ENCODE data around the gene DCC.

Gene DCC

DNA sequence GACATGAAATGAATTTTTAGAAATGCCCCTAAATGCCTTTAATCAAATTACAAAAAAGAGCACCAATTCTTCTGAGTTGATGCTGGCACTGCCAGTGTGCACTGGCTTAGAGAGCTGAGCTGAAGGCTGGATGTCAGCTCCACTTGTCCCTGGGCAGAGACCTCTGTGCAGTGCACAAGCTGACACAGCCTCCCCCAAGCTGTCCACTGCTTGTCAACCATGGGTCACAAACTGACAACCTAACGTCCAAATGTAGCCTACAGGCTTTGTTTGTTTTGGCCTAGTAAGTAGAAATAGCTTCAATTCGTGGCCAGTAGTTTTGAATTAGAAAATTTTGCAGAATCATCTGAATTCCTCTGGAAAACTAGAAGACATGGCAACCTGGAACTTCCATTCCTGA, 605.6 kb downstream of the DCC start:
- DNase-seq = no peak

DNA sequence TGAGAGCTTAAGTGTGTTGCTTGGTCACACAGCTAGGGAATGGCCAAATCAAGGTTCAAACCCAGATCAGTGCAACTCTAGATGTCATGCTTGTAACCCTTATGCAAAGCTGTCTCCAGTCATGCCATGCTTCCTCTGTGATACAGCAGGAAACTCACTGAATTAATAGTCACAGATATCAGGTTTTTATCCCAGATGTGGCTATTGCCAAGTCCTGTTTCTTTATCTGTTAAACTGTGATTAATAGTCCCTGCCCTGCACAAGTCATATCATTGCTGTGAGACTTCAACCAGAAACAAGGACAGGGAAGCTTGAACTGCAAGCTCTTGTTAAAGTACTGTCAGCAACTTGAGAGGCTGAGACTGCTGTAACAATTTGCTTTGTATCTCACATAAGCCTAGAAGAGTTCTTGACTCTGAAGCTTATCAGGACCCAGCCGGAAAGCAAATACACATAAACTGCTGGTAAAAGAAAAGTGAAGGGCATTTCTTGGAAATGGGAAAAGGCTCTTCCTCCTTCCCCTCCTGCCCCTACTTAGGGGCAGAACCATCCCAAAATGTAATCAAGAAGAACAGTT, 609.0 kb downstream of the DCC start:
- no peak for DNase-seq

DNA sequence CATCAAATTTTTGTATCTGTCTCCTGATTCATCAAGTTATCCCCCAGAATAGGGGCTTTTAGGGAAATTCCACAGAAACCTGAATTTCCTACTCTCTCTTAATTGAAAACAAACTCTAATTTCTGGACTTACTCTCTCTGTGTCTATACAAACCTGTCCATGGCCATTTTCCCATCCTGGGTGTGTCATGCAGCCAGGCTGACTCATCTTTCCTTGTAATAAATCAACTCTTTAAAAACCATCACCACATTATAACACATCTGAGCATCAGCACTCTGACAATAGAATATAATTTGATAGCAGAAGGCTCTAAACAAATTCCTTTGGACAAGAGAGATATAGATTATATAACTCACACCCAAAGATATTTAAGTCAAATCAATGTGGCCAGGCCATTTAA, 610.2 kb downstream of the DCC start:
- no peak for DNase-seq

DNA sequence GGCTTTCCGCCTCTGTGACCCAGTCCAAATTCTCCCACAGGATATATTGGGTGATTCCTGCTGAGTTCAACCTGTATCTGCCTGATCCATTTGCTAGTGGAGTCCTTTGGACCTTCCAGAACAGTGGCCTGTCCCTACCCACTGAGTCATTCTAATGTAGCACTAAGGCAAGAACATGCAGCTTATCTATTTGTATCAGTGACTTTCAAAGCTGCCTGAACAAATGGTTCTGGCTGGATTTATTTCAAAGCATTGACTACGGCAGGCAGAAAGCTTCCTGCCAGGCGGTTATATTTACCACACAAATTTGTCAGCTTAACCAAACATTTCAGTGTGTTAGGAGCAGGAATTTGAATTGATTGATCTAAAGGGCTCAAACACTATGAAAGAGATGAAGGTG, 613.4 kb downstream of the DCC start:
- DNase-seq = no peak

DNA sequence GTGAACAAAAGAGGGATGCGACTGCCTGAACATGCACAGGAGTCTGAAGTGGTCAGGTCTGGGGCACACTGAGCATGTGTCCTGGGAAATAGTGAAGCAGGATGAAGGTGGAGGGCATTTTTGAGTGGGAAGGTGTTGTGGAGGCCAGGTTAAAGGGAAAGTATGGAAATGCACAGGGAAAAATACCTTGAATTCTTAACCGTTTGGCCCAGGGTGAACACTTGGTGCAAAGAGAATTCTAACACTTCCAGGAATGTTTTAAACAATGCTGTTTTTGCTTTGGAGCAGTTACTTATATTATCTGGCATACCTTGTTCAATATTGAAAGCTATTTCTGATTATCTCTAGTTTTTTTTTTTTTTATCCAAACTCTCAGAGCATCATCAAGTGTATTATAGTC, 623.5 kb downstream of the DCC start:
- no peak for DNase-seq

DNA sequence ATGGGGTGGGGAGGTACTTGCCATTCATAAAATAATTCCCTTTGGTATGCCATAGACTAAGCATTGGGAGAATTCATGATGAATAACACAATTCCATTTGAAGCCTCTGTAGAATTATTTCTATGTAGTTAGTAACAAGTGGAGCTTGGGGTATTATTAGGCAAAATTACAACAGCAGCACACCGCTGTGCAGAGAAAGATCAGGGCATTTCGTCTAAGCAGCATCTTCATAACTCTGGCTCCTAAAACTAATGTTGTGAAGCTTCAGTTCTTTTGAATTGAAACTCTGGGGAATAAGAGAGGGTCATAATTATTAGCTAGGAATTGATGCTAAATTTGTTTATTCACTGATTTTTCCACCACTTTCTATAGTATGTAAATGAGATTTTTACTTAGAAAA, 630.7 kb downstream of the DCC start:
- DNase-seq = no peak

DNA sequence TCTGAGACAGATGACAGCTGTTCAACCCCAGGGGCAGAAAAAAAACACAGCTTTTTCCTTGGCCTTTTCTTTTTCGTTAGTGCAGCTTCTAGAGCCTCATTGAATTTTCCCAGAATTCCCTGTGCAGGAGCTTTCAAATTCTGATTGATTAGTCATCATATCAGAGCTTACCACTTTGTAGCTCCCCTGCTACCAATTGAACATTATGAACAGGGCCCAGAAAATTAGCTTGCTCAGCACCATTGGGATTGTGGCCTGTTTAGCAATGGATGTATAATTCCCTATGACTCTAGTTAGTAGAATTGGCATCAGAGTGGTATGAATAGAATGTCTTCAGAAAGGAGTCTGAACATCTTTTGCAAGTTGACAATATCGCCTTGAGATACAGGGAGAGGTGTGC, 631.1 kb downstream of the DCC start:
- no peak for DNase-seq

DNA sequence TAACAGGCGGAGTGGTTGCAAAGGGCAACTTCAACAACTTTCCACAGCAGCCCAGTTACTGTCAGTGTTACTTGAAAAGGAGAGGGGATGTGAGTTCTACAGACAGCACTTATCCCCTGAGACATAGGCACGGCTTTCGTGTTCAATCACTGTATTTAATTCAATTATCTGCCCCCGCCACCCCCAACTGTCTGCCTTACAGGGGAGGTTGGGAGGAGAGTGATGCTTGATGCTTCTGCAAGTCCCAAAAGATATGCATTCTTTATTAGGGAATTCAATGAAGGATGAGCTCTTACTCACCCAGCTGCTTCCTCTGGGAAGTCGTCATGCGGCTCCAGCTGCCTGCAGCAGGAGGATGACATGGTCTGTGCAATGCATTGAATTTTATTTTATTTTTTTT, 639.9 kb downstream of the DCC start:
- DNase-seq = no peak

DNA sequence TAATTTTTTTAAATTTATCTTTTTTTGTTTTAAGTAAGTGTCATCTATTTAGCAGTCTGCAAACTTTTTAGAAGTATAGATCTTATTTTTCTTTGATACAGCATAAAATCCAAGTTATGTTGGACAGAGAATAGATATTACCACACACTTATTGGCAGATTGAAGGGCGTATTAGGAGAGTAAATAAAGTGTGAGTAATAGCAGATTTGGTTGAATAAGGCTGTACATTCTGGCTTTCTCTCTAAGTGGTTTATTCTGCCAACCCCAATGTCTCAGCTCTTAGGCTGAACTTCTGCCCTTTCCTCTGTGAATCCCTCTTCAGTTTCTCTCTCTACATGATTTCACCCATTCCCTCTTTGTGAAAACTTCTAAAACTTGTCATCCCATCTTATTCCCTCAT, 651.2 kb downstream of the DCC start:
- no peak for DNase-seq

DNA sequence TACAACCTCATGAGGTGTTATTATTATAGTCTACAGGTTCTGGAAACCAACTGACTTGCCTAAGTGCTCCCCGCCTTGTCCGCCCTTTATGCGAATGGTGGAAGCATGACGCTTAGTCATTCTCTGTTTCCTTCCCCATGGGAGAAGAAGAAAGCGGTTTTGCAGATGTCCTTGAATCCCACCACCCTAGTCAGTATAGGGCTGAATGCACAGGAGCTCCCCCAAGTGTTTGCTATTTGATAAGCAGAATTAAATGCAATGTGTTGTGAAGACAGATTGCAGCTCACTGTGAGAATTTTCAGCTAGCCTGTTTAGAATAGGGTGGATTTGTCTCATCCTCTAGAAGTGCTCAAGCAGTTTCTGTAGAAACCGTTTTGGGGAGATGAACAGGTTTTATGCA, 652.0 kb downstream of the DCC start:
- DNase-seq = no peak

DNA sequence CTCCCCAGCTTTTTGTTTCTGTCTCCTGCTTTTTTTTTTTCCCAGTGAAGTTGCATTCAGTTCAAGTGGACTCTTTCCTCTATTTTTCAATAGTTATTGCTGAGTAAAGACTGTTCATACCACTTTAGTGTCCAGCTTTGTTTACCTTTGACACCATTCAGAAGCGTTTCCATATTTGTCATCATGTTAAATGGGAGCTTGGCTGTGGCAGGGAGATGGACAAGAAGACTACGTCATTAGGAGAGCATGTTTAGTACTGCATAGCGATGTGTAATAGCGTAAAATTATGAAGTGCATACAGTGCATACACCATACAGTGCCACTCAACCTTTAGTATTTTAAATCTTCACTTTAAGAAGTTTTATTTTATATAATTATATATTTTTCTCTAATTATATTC, 655.9 kb downstream of the DCC start:
- DNase-seq = no peak

DNA sequence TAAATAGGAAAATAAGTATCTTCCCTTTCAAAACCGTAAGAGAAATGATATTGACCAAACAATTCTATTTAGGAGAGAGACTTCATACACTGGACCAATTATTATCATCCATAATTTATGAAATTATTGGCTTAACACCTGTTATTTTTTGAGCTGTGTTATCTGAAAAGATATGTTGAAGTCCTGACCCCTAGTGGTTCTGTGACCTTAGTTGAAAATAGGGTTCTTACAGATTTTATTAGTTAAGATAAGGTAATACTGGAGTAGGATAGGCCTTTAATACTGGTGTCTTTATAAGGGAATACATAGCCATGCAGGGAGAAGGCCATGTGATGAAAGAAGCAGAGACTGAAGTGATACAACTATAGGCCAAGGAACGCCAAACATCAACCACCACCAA, 659.6 kb downstream of the DCC start:
- no peak for DNase-seq

DNA sequence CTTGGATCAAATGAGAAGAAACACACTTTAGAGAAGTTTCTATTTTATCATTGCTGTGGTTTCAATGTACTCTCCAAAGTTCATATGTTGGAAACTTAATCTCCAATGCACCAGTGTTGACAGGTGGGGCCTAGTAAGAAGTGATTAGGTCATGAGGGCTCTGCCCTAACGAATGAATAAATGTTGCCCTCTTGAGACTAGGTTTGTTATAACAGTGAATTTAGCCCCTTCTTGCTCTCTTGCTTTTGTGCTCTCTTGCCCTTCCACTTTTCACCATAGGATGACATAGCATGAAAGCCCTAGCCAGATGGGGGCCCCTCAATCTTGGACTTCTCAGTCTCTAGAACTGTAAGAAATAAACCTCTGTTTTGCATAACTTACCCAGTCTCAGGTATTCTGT, 664.8 kb downstream of the DCC start:
- no peak for DNase-seq

DNA sequence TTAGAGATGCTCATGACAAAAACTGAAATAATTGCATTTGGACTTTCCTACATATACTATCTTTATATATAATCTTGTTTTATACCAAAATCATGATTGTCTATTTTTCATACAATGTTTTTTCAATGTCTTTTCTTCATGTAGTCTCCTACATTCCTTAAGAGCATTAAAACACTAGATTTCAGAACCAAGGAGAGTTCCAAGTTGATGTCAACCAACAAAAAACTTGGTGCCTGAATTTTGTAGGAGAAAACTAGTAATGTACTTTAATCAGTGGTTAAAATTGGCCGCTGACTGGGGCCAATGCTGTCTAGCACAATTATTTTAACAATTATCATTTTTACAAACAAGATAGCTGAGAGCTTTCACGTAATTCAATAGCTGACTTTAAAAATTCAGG, 678.8 kb downstream of the DCC start:
- no peak for DNase-seq

DNA sequence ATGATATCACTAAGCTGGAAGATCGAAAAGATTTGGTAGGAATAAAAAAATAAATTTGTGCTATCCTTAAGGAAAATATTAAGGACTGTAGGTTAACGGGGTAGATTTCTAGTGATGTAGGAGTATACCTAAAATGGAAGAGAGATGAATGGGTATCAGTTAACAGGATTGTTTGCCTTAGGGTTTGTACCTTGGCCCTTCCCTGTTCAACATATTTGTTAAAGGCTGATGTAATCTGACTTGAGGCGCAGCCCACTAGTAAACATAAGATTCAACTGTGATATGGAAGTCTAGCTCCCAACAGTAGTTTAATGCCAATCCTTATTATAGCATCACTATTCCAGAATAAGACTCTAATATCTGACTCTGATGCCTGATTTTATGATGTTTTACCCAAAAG, 685.2 kb downstream of the DCC start:
- no peak for DNase-seq

DNA sequence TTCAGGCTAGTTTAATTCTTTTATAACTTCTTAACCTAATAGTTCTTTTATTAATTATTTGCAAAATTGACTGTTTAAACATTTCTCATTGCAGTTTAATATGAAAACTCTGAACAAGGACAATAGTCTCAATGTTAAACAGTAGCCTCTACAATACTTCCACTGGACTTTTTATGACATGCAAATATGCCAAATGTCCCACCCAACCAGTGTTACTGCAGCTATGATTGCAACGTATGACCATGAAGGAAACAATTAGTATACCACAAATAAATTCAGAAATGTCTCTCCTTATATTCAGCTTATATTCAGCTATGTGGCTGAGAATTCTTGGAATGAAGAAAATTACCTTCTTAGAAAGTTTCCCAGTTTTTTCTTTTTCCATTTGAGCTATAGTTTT, 688.6 kb downstream of the DCC start:
- DNase-seq = no peak

DNA sequence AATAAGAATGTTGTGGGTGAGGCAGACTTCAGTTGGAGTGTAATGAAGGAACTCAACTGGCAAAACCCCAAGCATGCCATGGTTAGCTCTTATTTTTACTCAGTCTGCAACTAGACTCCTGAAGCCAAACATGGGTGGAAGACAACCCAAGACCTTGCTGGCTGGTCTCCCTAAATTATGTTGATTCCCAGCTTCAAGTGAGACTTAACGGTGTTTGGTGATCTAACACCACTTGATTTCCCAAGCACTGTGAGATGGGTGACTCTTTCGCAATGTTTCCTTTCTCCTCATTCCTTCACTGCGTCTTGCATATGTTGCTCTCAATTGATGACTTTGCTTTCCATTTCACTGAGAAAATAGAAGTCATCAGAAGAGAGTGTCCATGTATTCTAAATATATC, 693.1 kb downstream of the DCC start:
- no peak for DNase-seq

DNA sequence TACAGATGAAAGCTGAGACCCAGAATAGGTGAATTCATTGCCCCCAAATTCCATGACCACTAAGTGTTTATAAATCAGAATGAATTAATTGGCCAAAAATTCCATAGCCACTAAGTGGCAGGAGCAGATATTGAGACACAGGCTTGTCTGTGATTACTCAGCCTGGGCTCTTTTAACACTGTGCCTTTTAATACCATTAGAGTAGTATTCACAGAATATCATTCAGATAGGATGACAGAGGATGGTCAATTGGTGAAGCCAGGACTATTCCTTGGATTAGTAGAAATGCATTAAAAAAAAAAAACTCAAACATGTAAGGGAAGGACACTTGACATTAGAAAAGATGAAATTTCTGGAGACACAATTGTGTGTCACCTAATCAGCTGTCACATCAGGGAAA, 698.6 kb downstream of the DCC start:
- DNase-seq = no peak

DNA sequence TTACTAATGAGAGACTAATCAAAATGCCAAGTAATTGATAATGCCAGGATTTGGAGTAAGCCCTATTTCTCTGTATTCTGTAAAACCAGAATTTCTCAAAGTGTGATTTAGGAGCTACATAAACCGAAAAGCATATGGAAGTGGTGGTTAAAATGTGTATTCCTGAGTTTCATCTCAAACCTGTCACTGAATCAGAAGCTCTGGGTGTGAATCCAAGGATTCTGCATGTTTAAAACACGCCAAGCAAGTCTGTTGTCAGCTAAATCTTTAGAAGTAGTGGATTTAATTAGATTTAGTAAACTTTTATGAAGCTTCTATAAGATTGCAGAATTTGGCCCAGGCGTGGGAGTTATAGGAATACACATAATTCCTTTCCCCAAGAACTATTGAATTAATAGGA, 700.3 kb downstream of the DCC start:
- DNase-seq = no peak

DNA sequence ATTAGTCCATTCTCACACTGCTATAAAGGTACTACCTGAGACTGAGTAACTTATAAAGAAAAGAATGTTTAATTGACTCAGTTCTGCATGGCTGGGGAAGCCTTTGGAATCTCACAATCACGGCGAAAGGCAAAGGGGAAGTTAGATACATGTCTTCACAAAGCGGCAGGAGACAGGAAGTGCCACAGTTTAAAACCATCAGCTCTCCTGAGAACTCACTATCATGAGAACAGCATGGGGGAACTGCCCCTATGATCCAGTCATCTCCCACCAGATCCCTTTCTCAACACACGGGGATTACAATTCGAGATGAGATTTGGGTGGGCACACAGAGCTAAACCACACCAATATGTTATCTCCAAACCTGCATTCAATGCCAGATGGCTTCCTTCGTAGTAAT, 716.1 kb downstream of the DCC start:
- DNase-seq = no peak

DNA sequence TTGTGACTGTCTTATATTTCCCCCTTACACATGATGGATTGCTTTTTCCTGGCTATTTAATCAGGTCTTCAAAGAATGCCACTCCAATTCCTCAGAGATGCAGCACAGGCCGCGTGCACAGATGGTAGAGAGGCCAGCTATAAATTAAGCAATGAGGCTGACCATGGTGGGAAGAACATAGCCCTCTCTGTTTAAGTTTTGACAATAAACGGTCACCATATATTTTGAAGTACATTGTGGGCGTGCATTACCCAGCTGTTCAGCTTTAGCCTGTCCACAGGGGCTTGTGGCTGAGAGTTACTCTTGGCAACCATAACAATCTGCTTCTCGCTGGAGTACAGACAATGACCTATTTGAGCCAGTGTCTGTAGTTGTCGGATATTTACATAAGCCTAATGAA, 730.8 kb downstream of the DCC start:
- DNase-seq = peak; percentile 21

DNA sequence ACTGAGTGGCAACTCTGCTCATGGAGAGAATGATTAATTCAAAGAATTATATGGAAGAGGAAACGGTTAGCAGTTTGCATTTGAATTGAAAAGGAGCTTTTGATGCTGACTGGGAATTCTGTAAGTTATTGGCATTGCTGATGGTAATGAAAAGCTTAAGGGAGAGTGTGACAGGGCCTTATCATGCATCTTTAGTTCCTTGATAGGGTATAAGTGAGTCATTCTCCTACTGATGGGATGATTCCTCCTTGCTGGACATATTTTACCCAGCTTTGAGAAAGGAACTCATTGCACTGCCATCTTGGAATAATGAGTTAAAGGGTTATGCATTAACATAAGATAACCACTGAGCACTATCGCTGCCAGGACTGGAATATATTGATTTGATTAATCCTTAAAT, 740.7 kb downstream of the DCC start:
- no peak for DNase-seq

DNA sequence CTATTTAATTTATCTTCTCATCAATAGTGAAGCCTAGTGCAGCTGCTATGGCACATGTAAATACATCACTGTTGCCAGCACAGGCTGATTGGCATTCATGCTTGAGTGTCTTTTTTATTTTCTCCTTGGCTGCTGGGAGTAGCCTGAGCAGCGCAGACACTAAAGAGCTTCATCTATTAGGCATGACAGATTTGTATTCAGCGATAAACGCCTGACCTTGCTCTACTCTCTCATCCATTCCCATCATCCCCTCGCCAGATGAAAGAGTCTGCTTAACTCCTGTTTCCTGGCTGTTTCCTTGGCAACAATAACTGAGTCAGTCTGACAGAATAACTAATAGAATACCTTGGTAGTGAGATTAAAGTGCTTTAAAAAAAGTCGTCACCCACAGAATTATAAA, 753.6 kb downstream of the DCC start:
- no peak for DNase-seq

DNA sequence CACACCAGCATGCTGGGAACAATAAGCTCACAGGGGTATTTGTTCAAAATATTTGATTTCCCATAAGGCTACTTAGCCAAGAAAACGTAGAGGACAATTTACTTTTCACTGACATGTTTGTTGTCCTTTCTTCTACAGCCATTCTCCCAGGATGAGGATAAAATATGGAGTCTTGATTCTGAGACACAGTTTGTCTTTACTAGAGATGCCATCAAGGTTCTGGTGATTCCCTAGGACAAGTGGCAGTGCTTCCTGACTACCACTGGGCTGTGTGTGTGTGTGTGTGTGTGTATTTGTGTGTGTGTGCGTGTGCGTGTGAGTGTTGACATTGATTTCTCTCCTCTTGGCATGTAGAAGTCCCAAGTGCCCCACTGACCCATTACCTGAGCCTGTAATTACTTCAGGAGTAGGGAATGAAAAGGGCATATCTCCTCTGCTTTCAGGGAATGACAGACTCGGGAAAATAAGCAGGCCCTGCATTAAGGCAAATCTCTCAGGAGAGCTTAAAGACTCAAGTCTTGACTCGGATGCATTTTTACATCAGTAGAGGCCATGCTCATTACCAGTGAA, 761.6 kb downstream of the DCC start:
- no peak for DNase-seq

DNA sequence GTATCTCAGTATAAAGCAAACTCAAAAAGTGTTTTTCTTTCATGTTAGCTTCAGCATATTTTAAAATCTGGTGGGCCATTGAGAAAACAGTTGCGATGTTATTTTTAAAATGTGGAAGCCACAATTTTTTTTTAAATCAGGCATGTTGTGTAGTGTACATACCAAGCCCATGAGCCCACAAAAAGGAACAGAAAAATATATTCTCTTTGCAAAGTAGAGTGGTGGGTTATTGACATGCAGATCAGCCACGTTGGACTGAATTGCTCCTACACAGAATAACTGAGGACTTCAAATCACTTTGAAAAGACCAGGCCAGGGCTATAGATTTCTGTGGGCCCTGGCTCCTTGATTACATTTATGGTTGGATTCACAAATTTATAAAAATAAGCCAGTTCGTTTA, 774.4 kb downstream of the DCC start:
- no peak for DNase-seq
